Skin of body (tissue), 2 donors: ENCODE data around the gene RTL5. TPM values are rescaled to one million over a fixed set of nuclear protein-coding genes. Genes with fewer than 3 reads are reported as not detected.

Source experiments
- DNase-seq: peaks from one replicate; lab custom pipeline; 2025; lab: John Stamatoyannopoulos, UW
- total RNA-seq: library from RNA; depleted of rRNA; stranded (reverse); fragments of >200 nt; gene quantifications from one replicate; pipeline ENCODE4 v1.2.3, GENCODE V29; 2014

The RTL5 gene
- total RNA-seq, 1 donor from 2014 or later, result 3.9 TPM

DNA sequence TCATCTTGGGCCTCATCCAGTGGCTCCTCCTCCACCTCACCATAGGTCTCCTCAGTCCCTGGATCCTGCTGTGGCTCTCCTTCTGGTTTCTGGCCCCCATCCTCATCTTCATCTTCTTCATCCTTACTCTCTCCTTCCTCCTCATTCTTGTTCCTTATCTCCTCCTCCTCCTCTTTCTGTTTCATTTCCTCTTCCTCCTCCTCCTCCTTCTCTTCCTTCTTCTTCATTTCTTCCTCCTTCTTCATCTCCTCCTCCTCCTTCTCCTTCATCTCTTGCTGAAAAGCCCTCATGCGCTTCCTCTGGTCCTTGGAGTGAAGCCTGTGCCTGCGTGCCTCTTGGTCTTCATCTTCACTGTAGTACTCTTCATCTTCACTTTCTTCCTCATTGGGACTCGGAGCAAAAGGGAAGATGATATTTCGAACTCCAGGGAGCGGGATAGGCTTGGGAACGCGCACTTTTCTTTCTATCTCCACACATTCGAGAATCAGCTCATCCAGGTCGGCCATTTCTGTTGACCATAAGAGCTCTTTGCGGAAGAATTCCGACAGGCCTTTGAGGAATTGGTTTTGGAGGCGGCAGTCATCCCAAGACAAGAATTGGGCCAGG is 1.5 kb downstream of the RTL5 start:
- DNase-seq, result no peak

DNA sequence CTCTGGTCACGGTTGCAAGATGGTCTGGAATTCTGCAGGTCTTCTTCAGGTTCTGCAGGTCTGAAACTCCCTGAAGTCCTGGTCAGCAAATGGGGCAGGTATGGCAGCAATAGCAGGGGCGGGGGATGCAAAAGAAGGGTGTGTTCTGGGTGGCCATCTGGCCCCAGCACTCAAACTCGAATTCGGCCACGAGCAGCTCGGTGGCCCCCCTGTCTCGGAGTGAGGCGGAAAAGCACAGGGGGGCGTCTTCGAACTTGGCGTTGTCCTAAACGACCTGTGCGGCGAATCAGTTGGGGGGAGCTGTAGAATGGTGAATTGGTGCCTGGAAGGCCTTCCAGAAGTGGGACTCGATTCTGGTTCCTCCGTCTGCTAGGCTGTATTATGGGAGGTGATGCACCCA is 2.1 kb downstream of the RTL5 start:
- no peak for DNase-seq

DNA sequence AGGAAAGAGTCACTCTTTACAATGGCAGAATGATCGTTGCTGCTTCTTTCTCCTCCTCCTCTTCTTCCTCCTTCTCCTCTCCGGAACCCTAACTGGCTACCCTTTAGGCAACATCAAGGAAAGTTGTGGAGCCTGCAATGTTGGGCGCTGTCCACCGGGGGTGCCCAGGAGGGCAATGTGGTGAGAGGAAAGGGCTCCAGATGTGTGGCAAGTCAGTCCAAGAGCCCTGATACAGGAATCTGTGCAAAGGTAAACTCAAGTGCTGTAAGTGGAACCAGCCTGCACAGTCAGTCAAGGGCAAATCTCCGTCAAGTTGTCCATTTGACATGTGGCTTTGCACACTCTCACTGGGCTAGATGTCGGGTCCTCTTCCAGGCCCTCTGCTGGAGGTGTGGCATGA is 2.8 kb downstream of the RTL5 start:
- DNase-seq, result no peak

DNA sequence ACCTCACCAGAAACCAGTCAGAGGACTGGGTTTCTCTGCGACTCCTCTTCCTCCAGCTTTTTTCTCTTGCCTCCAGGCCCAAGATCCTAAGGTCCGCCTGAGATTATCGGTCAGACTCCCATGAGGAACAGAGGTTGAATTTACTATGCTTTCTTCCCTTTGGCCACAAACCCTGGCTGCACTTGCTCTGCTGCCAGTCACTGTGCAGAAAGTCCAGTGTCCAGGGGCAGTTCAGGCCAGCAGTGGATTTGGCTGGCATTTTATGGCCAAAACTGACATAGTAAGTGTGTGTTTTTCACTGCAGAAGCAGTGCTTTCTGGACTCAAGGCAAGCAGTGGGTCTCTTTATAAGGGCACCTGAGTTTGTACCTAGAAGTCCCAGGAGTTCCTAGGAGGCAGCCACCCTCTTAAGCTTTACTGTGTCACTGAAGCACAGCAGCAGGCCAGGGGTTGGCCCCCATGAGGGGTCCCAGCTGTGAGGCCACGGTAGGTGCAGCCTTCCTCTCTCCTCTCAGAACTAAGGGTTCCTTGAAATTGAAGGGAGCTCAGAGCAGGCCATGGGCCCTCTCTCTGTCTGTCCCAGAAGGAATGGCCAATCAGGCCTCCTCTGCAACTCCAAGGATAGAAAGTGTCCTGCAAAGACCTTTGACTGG is 3.4 kb downstream of the RTL5 start:
- DNase-seq, result no peak

DNA sequence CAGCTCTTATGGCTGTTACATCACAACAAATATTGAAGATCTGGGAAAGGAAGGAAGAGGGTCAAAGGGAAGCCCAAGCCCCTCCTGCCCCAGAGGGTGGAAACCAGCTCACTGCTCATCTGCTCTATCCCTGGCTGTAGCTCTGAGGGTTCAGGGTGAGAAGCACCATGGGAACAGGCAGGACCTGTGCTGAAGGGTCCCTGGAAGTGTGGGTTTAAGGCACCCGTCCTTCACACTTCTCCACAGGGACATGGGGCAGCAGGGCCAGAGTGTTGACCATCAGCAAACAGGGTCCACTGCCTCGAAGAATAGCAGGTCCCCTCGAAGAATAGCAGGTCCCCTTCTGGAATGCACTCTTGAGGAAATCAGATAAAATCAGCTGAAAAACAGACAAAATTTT is 4.4 kb downstream of the RTL5 start:
- no peak for DNase-seq

DNA sequence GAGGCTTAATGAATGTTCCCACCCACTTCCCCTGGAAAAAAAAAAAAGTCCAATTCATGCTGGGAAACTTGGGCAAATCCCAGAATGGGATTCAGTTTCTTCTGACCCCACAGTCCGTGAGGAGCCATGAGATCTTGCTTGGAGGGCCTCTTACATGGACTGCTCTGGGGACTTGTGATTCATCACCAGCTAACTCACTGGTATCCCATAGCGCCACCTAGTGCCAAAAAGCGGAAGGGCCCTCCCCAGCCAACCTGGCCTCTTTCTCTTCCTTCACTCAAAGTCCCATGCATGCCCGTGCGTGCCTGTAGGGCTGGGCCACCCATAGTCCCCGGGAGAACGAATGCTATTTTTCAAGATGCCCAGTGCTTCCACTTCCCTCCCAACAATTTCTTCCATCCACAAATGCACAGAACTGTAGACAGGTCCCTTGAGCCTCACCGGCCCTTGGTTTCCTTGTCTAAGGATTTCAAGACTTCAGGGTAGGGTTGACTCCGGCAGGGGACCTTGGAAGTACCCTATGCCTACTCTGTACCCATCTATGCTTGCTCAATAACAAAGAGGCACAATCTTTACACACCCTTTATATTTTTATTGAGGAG is 5.1 kb downstream of the RTL5 start:
- DNase-seq, result peak; percentile 76

DNA sequence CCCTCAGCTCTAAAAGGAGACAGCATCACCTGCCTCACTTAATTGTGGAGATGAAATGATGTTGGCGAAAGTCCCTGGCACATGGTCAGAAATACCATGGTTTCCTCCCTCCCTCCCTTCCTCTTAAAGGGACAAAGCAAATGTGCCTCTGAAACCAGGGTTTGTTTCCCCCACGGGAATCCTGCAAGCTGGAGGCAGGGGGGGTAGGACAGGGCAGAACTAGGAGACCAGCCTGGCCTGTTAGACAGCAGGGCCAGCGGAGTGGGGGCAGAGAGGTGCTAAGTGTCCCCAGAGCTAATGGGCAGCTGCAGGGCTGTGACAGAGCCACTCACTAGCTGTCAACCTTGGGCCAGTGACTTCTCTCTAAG is 5.7 kb downstream of the RTL5 start:
- DNase-seq, result no peak

DNA sequence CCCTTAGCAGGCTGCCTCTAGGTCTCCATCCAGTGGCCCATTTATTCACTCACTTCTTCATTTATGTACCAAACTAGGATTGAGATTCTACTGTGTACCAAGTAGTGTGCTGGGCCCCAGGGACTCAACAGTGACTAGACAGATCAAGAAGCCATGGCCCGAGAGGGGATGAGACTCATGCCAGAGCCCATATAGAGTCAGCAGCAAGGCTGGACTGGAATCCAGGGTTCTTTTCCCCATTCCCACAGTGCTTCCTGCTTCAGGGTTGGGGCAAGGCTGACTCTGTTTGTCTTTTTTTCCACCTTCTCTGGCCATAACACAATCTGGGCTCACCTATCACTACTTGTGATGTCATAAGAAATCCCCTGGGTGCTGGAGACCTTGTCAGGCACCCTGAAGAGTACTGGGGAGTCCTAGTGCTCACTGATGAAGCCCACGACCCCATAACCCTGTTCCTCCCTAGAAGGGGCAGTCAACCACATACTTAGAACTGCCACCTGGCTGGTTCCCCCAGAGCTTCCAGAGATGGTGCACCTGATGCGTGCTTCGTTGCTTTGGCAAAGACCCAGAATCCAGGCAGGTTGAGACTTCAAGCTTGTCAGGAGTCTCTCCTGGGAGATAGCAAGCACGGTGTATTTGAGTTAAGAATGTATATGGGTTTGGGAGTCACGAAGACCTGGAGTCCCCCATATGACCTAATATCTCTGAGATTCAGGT is 6.2 kb downstream of the RTL5 start:
- DNase-seq, result peak; percentile 8

DNA sequence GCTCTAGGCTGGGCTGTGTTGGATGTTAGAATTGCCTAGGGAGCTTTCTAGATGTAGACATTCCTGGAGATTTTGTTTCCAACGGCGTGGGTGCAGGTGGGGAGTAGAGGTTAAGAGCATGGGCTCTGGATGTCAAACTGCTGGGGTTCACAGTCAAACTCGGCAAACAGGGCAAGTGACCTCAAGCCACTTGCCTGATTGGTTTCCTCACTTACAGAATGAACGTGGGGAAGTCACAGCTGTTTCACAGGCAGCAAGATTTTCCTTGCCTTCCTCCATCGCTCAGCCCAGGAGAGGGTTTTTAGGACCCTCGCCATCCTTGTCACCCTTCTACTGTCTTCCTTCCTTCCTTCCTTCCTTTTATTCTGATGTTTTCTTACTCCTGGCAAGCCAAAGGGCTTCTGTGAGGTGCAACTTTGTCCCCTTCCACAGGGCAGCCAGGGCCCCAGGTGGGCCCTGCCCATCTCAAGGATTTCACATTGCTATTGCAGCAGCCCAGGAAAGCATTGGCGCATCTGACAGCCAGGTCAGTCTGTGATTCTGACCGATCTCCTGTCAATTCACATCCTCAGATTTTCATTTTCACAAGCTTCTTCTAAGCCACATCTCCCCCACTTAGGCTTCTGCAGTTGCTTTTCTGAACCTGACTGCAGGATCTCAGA is 7.0 kb downstream of the RTL5 start:
- DNase-seq, result no peak

DNA sequence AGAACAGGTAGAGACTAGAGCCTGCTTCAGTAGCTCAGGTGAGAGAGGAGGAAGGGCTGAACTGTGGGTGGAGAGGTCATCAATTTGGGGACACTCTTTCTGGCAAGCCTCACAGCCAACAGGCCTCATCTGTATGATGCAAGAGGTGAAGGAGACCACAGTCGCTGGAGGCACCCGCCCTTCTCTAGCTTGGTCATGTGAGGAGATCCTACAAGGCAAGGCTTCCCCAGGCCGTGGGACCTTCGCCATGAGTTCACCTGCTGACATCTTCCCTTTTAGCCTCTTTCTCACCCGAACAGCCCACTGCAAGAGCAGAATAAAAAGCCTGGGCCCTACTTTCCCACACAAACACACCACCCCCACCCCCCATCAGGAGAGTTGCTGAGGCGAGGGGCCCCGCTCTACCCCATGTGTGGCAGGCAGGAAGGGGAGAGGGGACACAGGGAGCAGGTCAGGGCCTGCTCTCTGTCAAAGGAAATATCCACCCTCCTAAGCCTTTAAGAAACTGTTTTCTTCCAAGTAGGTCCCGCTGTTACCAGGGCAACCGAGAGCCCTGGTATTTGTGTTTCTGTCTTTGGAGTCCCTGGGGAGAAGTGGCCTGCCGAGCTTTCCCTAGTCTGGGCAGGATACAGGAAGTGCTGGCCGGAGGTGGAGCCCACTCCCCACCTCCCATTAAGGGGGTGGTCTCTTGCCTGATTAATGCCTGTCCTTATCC is 8.1 kb downstream of the RTL5 start:
- DNase-seq, result peak; percentile 14

DNA sequence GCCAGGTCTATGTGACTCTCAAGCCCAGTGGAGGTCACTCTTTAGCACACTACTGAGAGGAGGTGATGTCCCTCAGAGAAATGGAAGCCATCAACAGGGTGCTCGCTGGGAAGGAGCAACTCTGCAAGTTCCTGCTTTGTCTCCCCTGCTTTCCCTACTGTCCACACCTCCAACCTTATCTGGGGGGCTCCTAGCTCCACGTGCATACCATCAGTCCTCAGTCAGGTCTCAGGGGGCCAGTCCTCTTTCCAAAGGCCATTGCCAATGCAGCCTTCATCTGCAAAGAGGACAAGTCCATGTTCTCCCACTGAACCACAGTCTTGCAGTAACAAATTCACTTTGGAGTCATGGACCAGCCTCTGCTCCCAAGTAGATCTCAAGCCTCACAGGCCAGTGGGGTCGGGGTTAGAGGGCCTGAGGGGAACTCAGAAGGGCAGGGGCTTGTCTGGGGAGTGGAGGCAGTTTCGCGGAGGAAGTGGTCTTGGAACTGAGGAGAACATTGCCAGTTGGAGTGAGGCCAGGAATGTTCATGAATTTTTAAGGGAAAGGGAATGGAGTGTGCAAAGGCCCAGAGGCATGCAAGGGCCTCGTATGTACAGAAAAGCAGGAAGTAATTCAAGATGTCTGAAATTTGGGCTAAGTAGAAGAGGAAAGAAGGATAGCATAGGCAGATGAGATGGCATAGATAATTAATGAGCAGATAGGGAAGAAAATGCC is 8.9 kb downstream of the RTL5 start:
- DNase-seq, result no peak

DNA sequence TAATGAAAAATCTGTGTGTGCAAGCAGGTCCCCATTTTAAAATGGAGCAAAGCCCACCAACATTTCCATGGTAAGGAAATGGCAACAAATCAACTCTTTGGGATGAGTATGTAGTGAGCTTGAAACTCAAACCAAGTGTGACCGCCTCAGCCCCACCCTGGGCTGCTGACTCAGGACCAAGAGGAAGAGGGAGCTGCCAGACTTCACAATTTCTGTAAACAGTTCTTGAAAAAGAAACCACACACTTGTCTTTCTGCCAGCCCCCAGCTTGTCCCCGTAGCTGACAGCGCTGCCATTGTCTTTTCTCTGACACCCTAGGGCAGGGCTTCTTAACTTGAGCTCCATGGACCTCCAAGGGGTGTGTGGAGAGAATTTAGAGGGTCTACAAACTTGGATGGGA is 10.3 kb downstream of the RTL5 start:
- peak; percentile 63 for DNase-seq

DNA sequence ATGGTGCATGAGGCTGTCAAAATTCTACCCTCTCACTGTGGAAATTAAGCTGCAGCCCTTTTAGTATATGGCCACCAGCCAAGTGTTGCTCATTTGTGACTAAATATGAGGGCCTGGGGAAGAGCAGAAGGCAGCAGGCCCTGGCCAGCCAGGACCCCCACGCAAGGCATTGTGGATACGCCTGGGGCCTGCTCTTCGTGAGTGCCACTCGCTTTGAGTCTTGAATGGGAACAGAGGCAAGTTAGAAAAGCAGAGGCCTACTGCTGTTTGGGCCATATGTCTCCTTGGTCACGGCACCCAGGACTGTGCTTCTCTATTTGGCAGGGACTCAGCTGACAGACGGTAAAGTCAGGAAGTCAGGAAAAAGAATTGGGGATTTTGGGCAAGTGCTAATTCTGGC is 10.9 kb downstream of the RTL5 start:
- no peak for DNase-seq

DNA sequence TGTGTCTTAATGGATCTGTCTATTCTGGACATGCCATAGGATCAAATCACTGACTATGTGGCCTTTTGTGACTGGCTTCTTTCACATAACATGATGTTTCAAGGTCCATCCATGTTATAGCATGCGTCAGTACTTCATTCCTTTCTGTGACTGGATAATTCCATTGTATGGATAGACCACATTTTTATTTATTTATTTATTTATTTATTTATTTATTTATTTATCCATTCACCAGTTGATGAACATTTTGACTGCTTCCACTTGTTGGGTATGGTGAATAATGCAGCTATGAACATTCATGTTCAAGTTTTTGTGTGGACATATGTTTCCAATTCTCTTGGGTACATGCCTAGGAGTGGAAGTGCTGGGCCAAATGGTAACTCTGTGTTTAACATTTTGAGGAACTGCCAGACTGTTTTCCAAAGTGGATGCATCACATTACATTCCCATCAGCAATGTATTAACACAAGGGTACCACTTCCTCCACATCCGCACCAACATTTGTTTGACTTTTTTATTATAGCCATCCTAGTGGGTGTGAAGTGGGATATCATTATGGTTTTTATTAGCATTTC is 14.0 kb downstream of the RTL5 start:
- no peak for DNase-seq

DNA sequence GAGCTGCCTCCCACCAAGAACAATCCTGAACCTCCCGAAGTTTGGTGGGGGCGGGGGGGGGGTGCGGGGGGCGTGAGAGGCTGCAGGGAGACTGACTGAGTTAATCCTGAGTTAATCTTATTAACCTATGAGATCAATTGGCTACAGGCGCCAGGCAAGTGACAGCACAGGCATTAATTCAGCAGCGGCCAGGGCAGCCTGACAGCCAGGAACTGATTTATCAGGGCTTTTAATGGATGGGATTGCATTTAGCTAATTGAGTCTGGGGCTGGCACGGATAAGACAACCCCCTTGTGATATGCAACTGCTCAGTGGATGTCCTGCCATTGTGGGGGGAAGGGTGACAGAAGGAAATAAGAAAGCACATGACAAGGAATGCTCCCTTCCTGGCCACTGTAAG is 16.3 kb downstream of the RTL5 start:
- DNase-seq, result no peak

DNA sequence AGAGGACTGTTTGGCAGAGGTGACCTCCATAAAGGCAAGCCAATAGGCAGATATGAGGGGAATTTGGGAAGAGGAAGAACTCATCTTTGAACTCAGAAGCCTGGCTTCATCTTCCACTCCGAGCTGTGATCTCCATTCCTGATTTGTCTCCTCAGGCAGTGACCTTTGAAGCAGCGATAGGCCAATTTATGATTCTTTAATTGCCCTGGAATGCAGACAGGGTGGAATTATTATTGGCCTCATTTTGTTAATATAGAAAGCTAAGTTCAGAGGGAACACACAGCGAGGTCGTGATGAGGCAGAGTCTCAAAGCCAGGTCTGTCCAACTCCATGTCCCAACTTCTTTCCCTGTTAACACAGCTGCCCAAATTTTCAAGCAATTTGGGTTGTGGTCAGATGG is 16.9 kb downstream of the RTL5 start:
- no peak for DNase-seq

DNA sequence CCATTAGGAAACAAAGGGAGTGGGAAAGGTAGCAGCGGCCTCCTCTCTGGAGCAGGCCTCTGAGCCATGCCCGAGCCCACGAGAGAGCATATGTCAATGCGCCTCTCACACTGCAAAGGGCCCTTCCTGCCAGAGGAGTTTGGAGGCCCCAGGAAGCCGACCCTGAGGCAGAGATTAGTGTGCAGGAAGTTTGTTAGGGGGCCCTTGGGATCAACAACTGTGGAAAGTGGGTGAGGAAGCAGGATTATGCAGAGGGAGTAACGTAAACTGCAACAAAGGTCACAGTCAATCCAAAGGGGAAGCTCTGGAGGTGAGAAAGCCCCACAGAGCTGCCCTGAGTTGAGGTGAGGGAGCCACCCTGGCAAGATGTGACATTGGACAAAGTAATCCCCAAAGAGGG is 17.4 kb downstream of the RTL5 start:
- DNase-seq, result no peak

DNA sequence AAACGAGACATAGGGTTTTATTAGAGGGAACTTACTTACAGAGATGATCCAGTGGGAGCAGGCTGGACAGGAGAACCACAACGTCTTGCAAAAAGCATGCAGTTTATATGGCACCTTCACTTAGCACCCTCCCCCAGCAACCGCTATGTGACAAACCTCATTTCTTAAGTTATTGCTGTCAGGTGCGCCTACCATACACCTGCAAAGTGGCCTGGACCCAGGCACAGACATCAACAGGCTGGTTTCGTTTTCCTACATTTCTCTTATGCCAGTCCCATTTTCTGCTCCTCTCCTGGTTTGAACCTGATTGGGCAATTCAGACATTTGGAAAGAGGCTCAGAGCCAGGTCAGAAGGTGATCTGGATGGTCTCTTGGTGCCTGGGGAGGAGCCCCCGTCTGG is 18.3 kb downstream of the RTL5 start:
- no peak for DNase-seq

DNA sequence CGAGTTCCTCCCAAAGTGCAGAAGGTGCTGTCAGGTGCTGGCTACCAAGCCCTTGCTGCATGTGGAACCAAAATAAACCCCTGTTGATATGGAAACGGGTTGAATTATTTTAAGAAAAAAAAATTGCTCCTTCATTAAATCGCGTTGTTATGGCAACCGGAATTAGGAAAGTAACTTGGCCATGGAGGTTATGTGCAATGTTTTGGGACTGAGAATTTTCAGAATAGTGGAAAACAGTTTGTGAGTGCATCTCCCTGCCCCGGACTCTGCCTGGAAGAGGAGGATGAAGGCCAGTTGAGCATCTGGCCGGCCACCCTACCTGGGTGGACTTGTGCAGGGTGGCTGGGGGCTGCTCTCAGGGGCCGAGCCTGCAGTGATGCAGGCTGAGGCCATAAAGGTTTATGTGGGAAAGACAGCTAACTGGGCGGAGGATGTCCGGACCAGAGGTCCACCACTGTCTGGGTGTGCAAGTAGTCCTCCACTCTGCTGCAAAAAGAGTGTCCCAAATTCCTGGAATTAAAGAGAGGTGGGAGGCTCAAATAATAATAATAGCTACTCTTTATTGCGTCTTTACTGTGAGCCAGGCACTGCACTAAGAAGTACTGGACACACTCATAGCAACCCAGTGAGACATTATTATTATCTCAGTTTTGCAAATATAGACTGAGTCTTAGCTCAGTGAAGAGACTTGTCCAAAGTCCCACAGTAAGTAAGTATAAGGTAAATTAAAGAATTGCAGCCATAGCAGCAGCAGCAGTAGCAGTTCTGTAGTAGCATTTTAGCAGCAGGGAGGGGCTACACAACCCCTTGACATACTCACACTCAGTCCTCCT is 20.6 kb downstream of the RTL5 start:
- DNase-seq, result no peak
